Measurements from ENCODE around the gene ZFY. TPM values are rescaled to one million over a fixed set of nuclear protein-coding genes. Genes with fewer than 3 reads are reported as not detected.
A peak's percentile ranks its signal among the peaks of the same experiment; 100 is the strongest.

Gene ZFY
- total RNA-seq, 1 experiment from 2014 or later = 3.5 TPM

DNA sequence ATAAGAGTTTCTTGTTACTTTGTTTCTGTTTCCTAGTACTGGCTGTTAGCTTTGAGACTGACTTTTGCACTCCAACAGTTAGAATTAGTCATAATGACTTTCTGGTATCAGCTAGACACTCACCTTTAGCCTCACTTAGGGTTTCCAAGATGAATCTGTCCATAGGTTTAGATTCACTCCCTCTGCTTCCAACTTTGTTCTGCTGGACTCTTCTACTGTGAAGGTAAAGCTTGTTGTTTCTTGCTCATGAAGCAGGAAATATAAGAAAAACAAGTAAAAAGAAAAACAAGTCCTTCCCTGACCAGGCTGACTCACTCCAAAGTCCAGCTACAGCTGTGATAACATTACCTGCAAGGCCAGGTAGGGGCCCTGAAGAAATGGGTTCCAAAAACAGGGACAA is 67.0 kb downstream of the ZFY start (continued):
- TF ChIP-seq, protein P1, sequence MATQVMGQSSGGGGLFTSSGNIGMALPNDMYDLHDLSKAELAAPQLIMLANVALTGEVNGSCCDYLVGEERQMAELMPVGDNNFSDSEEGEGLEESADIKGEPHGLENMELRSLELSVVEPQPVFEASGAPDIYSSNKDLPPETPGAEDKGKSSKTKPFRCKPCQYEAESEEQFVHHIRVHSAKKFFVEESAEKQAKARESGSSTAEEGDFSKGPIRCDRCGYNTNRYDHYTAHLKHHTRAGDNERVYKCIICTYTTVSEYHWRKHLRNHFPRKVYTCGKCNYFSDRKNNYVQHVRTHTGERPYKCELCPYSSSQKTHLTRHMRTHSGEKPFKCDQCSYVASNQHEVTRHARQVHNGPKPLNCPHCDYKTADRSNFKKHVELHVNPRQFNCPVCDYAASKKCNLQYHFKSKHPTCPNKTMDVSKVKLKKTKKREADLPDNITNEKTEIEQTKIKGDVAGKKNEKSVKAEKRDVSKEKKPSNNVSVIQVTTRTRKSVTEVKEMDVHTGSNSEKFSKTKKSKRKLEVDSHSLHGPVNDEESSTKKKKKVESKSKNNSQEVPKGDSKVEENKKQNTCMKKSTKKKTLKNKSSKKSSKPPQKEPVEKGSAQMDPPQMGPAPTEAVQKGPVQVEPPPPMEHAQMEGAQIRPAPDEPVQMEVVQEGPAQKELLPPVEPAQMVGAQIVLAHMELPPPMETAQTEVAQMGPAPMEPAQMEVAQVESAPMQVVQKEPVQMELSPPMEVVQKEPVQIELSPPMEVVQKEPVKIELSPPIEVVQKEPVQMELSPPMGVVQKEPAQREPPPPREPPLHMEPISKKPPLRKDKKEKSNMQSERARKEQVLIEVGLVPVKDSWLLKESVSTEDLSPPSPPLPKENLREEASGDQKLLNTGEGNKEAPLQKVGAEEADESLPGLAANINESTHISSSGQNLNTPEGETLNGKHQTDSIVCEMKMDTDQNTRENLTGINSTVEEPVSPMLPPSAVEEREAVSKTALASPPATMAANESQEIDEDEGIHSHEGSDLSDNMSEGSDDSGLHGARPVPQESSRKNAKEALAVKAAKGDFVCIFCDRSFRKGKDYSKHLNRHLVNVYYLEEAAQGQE (IDR thresholded peaks at IDR 0.05; ENCODE audit: low read depth) = no peak
- no peak for TF ChIP-seq CBX3 (IDR thresholded peaks at IDR 0.05; ENCODE audit: low read depth)
- TF ChIP-seq, protein P2, sequence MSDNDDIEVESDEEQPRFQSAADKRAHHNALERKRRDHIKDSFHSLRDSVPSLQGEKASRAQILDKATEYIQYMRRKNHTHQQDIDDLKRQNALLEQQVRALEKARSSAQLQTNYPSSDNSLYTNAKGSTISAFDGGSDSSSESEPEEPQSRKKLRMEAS (IDR thresholded peaks at IDR 0.05) = no peak

DNA sequence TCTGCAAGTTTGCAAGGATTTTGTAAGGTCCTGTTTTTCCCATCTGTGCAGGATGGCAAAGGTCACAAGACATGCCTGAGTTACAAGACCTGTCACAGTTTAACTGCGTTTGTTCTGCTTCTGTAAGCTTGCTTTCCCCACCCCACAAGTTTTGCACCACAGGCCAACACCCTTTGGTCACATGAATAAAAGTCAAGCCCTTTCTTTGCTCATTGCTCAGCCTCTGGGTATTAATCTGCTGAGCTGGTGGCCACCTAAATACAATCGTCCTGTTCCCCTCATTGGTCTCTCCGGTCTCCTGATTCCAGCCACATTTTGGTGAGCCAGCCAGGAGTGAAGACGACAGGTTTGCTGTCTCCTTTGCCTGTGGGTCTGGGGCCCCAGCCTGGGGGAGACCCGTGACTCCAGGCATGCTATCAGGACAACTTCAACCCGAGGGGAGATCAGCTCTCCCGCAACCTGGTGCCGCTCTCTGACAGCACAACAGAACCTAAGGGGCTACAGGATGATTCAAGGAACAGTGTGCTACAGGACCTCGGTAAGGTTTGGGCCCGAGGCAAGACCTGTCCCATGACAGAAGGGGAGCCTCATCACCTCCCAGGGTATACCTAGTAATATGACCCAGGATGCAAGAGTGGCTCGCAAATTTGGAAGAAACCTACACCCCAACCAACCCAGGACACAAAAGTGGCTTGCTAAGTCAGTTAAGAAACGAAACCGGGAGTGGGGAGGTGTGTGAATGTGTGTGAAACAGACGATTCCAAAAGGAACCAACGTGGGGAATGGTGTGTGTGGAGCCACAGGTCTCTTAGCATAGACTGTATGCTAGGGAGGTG is 67.7 kb downstream of the ZFY start:
- no peak for DNase-seq (ENCODE audit: low read depth, low spot score)
- BruUV-seq (replicated peaks) = no TSS peak
- no peaks in the 10 kb centered on the region for H3K27me3 ChIP-seq (ENCODE audit: insufficient read depth, low read length)
- no peak overlapping the region for H2AFZ ChIP-seq (ENCODE audit: low read depth, low read length, poor library complexity, severe bottlenecking)
- no peaks in the 10 kb centered on the region for H4K20me1 ChIP-seq (ENCODE audit: insufficient read depth)
- no peak for TF ChIP-seq EZH2 (IDR thresholded peaks at IDR 0.05)
- TF ChIP-seq CEBPB (IDR thresholded peaks at IDR 0.05; ENCODE audit: low read depth) = no peak
- TF ChIP-seq CBX3 (IDR thresholded peaks at IDR 0.05; ENCODE audit: low read depth) = no peak
- no peak for TF ChIP-seq ELF1 (IDR thresholded peaks at IDR 0.05; ENCODE audit: borderline replicate concordance, low read depth)
- no peak for TF ChIP-seq TCF7L2 (IDR thresholded peaks at IDR 0.05; ENCODE audit: borderline replicate concordance, extremely low read depth, insufficient read depth, insufficient read length)
- no peak for TF ChIP-seq SP1 (IDR thresholded peaks at IDR 0.05; ENCODE audit: low read depth)
- TF ChIP-seq, protein P3, sequence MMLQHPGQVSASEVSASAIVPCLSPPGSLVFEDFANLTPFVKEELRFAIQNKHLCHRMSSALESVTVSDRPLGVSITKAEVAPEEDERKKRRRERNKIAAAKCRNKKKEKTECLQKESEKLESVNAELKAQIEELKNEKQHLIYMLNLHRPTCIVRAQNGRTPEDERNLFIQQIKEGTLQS (IDR thresholded peaks at IDR 0.05) = no peak
- TF ChIP-seq EGR1 (IDR thresholded peaks at IDR 0.05; ENCODE audit: low read depth) = no peak
- TF ChIP-seq POLR2AphosphoS5 (IDR thresholded peaks at IDR 0.05; ENCODE audit: low read depth, low read length) = no peak
- TF ChIP-seq FOSL1 (IDR thresholded peaks at IDR 0.05; ENCODE audit: low read depth) = no peak
- no peak for TF ChIP-seq ZNF274 (IDR thresholded peaks at IDR 0.05; ENCODE audit: low read depth, low read length)
- TF ChIP-seq, protein P4, sequence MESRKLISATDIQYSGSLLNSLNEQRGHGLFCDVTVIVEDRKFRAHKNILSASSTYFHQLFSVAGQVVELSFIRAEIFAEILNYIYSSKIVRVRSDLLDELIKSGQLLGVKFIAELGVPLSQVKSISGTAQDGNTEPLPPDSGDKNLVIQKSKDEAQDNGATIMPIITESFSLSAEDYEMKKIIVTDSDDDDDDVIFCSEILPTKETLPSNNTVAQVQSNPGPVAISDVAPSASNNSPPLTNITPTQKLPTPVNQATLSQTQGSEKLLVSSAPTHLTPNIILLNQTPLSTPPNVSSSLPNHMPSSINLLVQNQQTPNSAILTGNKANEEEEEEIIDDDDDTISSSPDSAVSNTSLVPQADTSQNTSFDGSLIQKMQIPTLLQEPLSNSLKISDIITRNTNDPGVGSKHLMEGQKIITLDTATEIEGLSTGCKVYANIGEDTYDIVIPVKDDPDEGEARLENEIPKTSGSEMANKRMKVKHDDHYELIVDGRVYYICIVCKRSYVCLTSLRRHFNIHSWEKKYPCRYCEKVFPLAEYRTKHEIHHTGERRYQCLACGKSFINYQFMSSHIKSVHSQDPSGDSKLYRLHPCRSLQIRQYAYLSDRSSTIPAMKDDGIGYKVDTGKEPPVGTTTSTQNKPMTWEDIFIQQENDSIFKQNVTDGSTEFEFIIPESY (IDR thresholded peaks at IDR 0.05; ENCODE audit: extremely low read depth, insufficient replicate concordance, low read length) = no peak
- ChIA-PET RAD21 (ENCODE audit: low non-redundant PET in 1 of 2, low total read pairs in 2 of 2, uncharacterized antibody in 2 of 2, unreplicated experiment in 2 of 2) (no interaction called here), POLR2A (no interaction called here), CTCF (no interaction called here)
- no peak overlapping the region for H3K9ac ChIP-seq (ENCODE audit: low read length)
- ATAC-seq = no peak
- no peaks in the 10 kb centered on the region for H3K79me2 ChIP-seq (ENCODE audit: insufficient read depth, low read length)
- peak overlapping the region; percentile 17 to 34; a peak in 3 of 4 replicates for H3K4me3 ChIP-seq (replicated peaks in 1 of 2; ENCODE audit: low read depth in 1 of 2, low read length in 2 of 2)
- peak overlapping the region; percentile 62 for H3K4me2 ChIP-seq (ENCODE audit: low read length)
- intact Hi-C loops (cut with micrococcal nuclease) = no loop called here
- H3K27ac ChIP-seq (ENCODE audit: low read depth, low read length) = no peak overlapping the region
- H3K36me3 ChIP-seq (ENCODE audit: control insufficient read depth in 1 of 2, insufficient read depth in 2 of 2, low read length in 2 of 2) = no peaks in the 10 kb centered on the region
- H3K4me1 ChIP-seq (ENCODE audit: control insufficient read depth in 1 of 2, insufficient read depth in 2 of 2, low read length in 2 of 2) = no peaks in the 10 kb centered on the region; a peak in 1 of 4 replicates
- no peaks in the 10 kb centered on the region for H3K9me3 ChIP-seq (ENCODE audit: control insufficient read depth in 1 of 2, insufficient read depth in 1 of 2, low read depth in 1 of 2, low read length in 2 of 2)
- no peaks in the 10 kb centered on the region for H3K9me2 ChIP-seq (ENCODE audit: insufficient read depth)

Data from HCT116 (cell line).